NB4 (cell line): ENCODE results near the gene PLCXD1.

ENCODE experiments used
- MYC ChIP-seq: IDR thresholded peaks from 2 replicates; pipeline ENCODE4 v1.6.1; 2011; ENCODE audit warnings: low read depth, low read length
- POLR2A ChIP-seq: IDR thresholded peaks from 2 replicates; pipeline ENCODE4 v1.6.1; 2011; ENCODE audit warnings: mild to moderate bottlenecking; ENCODE audit not compliant: insufficient read length; ENCODE audit errors: extremely low read depth
- TF ChIP-seq, protein P1 (sequence below): IDR thresholded peaks from 2 replicates; pipeline ENCODE4 v1.6.1; 2011; ENCODE audit warnings: low read depth, low read length
- TF ChIP-seq, protein P2 (sequence below): IDR thresholded peaks from one replicate; pipeline ENCODE4 v1.5.1; 2012; ENCODE audit warnings: low read depth, low read length

DNA sequence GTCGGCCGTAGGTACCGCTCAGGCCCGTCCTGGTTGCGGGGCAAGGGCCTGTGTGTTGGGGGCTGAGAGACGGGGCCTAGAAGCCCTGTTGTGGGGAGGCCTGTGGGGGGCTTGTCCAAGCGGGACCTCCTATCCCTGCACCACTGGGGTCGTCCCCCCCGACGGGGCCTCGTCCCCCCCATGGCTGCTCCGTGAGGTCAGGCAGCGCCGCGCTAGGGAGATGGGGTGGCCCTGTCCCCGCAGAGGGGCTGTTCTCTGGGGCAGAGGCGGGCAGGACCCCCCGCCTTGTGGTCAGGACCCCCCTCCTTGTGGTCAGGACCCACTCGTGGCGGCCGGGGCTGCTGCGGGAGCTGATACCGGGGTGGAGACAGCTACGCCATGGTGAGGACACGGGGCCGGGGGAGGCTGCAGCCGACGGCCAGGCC lies 49.6 kb downstream of the PLCXD1 start:
- TF ChIP-seq, protein P1, sequence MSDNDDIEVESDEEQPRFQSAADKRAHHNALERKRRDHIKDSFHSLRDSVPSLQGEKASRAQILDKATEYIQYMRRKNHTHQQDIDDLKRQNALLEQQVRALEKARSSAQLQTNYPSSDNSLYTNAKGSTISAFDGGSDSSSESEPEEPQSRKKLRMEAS, result no peak
- TF ChIP-seq POLR2A, result no peak
- TF ChIP-seq, protein P2, sequence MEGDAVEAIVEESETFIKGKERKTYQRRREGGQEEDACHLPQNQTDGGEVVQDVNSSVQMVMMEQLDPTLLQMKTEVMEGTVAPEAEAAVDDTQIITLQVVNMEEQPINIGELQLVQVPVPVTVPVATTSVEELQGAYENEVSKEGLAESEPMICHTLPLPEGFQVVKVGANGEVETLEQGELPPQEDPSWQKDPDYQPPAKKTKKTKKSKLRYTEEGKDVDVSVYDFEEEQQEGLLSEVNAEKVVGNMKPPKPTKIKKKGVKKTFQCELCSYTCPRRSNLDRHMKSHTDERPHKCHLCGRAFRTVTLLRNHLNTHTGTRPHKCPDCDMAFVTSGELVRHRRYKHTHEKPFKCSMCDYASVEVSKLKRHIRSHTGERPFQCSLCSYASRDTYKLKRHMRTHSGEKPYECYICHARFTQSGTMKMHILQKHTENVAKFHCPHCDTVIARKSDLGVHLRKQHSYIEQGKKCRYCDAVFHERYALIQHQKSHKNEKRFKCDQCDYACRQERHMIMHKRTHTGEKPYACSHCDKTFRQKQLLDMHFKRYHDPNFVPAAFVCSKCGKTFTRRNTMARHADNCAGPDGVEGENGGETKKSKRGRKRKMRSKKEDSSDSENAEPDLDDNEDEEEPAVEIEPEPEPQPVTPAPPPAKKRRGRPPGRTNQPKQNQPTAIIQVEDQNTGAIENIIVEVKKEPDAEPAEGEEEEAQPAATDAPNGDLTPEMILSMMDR, result no peak
- TF ChIP-seq MYC, result no peak
